Right lobe of liver (tissue), 6 donors: ENCODE data around the gene ACTG1. TPM values are rescaled to one million over a fixed set of nuclear protein-coding genes. Genes with fewer than 3 reads are reported as not detected.

Experiments
- ATAC-seq, 4 donors: fragments of 200-7000 bp; cut with Tn5 transposase; one replicate each; pipeline ENCODE4 v1.9.1; 2020; ENCODE audit warnings: mild to moderate bottlenecking in 4 of 4, moderate library complexity in 4 of 4
- DNase-seq, 3 donors: peaks; one replicate each; pipeline ENCODE4 v3.0.0-alpha.2; 2020
- H3K27ac ChIP-seq, 3 donors: fragments of 200-600 bp; one replicate each; pipeline ENCODE4 v1.8.0; 2022
- H3K27me3 ChIP-seq, 2 donors: fragments of 200-600 bp; one replicate each; pipeline ENCODE4 v1.8.0; 2022
- H3K36me3 ChIP-seq, 4 donors: fragments of 200-600 bp; sonication (generic) in 1 of 4; one replicate each; pipeline versions ENCODE4 v1.5.1 to v1.8.0; 2017 to 2022; ENCODE audit warnings: control low read depth in 1 of 4
- H3K4me1 ChIP-seq, 4 donors: fragments of 200-600 bp; sonication (generic) in 1 of 4; one replicate each; pipeline versions ENCODE4 v1.5.1 to v1.8.0; 2017 to 2022; ENCODE audit warnings: control low read depth in 1 of 4
- H3K4me3 ChIP-seq, 3 donors: fragments of 200-600 bp; one replicate each; pipeline ENCODE4 v1.8.0; 2022
- H3K9me3 ChIP-seq, 4 donors: fragments of 200-600 bp; sonication (generic) in 1 of 4; one replicate each; pipeline versions ENCODE4 v1.5.1 to v1.8.0; 2017 to 2022; ENCODE audit warnings: control low read depth in 1 of 4
- POLR2A ChIP-seq: fragments of 450-650 bp; IDR thresholded peaks from one replicate; pipeline ENCODE4 v1.6.1; 2017; ENCODE audit warnings: antibody characterized with exemption, mild to moderate bottlenecking
- WGBS: methylation state at CpG from one replicate; pipeline ENCODE4 v1.1.6; 2018; ENCODE audit warnings: low coverage, low lambda C conversion rate; ENCODE audit not compliant: insufficient coverage; ENCODE audit errors: missing lambda C conversion rate; 5-methylcytosine and 5-hydroxymethylcytosine counted together
- intact Hi-C, 2 donors: fragments of 100-400 bp; cut with DNase I; formaldehyde crosslinking; loops; one replicate each; pipeline versions ENCODE4 v1.11.2 to v1.14.1; 2022
- total RNA-seq, 6 experiments: library from RNA; depleted of rRNA in 2 of 6; stranded (reverse); fragments of >200 nt in 2 of 6; fragmentation: NEBNext Ultra II Directional in 3 of 6; extraction: Animal tissue kit (Norgen Biotek cat#: 25700) in 3 of 6; gene quantifications; one replicate each; pipeline versions ENCODE4 v1.1.0 to v1.2.4, GENCODE V29; 2016 to 2023
- TF ChIP-seq, protein P1 (sequence below), 4 donors: fragments of 200-600 bp in 3 of 4; fragments of 450-650 bp in 1 of 4; IDR thresholded peaks; one replicate each; pipeline versions ENCODE4 v1.5.1 to v1.8.0; 2016 to 2022; ENCODE audit warnings: antibody characterized with exemption in 4 of 4, mild to moderate bottlenecking in 2 of 4
- donor health status: DM: no; HTN: yes; CAD: no.
- donor health status: DM: no; HTN: no; CAD: no.
- donor health status: DM: no; HTN: no; CAD: no.
- donor health status: DM: no; HTN: yes; CAD: no.
- donor health status: DM: no; HTN: yes; CAD: no.

Gene ACTG1
- total RNA-seq, 6 experiments from 2014 or later = 218 to 2,508 (median 1,326) TPM

DNA sequence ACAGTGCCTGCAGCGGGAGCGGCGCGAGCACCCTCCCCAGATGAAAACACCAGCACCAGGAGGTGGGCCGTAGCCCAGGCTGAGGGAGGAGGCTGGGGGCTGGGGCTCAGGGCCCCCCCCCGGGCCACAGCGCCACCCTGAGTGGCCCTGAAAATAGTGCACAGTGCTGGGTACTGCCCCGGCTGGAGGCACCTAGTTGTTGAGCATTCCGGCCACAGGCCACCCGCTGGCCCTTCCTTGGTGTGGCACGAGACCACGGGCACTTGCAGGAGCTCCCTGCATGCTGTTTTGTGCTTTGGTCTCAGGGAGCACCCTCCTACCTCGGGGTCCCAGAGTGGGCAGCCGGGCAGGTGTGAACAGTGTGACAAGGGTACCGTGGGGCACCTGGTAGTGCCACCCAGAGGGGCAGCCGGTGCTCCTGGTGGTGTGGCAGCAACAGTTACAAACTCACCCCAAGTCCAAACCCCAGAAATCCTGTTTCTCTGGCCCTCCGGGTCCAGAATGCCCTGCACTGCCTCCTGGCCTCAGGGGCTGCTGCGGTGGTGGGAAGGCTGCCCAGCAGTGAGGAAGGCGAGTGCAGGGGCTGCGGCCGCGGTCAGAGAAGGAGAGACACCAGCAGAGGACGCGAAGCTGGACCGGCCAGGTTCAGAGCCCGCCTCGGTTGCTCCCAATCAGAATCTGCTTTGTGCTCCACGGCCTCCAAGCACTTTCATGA lies 27.5 kb upstream of the ACTG1 start:
- DNase-seq (no peak), ATAC-seq (no peak)
- TF ChIP-seq, protein P1, sequence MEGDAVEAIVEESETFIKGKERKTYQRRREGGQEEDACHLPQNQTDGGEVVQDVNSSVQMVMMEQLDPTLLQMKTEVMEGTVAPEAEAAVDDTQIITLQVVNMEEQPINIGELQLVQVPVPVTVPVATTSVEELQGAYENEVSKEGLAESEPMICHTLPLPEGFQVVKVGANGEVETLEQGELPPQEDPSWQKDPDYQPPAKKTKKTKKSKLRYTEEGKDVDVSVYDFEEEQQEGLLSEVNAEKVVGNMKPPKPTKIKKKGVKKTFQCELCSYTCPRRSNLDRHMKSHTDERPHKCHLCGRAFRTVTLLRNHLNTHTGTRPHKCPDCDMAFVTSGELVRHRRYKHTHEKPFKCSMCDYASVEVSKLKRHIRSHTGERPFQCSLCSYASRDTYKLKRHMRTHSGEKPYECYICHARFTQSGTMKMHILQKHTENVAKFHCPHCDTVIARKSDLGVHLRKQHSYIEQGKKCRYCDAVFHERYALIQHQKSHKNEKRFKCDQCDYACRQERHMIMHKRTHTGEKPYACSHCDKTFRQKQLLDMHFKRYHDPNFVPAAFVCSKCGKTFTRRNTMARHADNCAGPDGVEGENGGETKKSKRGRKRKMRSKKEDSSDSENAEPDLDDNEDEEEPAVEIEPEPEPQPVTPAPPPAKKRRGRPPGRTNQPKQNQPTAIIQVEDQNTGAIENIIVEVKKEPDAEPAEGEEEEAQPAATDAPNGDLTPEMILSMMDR (IDR thresholded peaks at IDR 0.05) = no peak
- no peak for TF ChIP-seq POLR2A
- H3K27ac ChIP-seq = no peak overlapping the region
- H3K9me3 ChIP-seq = no peaks in the 10 kb centered on the region
- H3K4me3 ChIP-seq = no peak overlapping the region
- H3K27me3 ChIP-seq = no peaks in the 10 kb centered on the region
- no CpG with 5 or more reads among the region's 28 CpGs for WGBS
- intact Hi-C loops = loop anchor here in 1 of 2 donors (10.0 kb wide), 1 partner anchor 55 kb away; no protein-coding TSS in a partner anchor
- H3K4me1 ChIP-seq = no peaks in the 10 kb centered on the region
- H3K36me3 ChIP-seq = peaks cover 0 to 13% (median 4%) of the 10 kb centered on the region in 4 donors

DNA sequence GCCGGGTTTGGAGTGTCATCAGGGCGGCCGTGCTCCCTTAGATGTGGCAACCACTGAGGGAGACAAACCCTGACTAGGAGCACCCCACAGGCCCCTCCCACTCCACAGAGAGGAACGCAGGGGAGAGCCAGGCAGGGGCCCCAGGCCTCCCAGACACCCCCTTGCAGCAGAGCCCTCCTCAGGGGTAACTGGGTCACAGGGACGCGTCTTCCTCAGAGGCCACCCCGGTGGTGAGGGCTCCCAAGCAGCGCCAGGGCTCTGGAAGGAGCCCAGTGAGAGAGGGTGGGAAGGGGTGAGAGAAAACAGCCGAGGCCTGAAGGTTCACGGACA lies 26.9 kb upstream of the ACTG1 start:
- WGBS = 60% methylated on average over 1 of the region's 10 CpGs

GRCh38 chr17:81538651-81539570 lies 26.3 kb upstream of the ACTG1 start:
- H3K9me3 ChIP-seq = no peaks in the 10 kb centered on the region
- peaks cover 0 to 13% (median 4%) of the 10 kb centered on the region in 4 donors for H3K36me3 ChIP-seq
- TF ChIP-seq, protein P1 (IDR thresholded peaks at IDR 0.05) = no peak
- no peak for TF ChIP-seq POLR2A
- no peaks in the 10 kb centered on the region for H3K27me3 ChIP-seq
- intact Hi-C loops = loop anchor here in 1 of 2 donors (10.0 kb wide), 1 partner anchor 56 kb away; no protein-coding TSS in a partner anchor
- 90% methylated on average over 4 of the region's 26 CpGs for WGBS
- no peak overlapping the region for H3K27ac ChIP-seq
- no peak for DNase-seq
- no peak for ATAC-seq
- no peaks in the 10 kb centered on the region for H3K4me1 ChIP-seq
- no peak overlapping the region for H3K4me3 ChIP-seq

More for the DNA sequence above, 26.9 kb upstream of the ACTG1 start:
- no peak for ATAC-seq
- peaks cover 0 to 13% (median 4%) of the 10 kb centered on the region in 4 donors for H3K36me3 ChIP-seq
- no peak overlapping the region for H3K4me3 ChIP-seq
- no peak for DNase-seq
- no peaks in the 10 kb centered on the region for H3K27me3 ChIP-seq
- H3K4me1 ChIP-seq = no peaks in the 10 kb centered on the region
- TF ChIP-seq, protein P1 (IDR thresholded peaks at IDR 0.05) = no peak
- no peak for TF ChIP-seq POLR2A
- no peaks in the 10 kb centered on the region for H3K9me3 ChIP-seq
- no peak overlapping the region for H3K27ac ChIP-seq
- intact Hi-C loops = loop anchor here in 1 of 2 donors (10.0 kb wide), 1 partner anchor 55 kb away; no protein-coding TSS in a partner anchor

DNA sequence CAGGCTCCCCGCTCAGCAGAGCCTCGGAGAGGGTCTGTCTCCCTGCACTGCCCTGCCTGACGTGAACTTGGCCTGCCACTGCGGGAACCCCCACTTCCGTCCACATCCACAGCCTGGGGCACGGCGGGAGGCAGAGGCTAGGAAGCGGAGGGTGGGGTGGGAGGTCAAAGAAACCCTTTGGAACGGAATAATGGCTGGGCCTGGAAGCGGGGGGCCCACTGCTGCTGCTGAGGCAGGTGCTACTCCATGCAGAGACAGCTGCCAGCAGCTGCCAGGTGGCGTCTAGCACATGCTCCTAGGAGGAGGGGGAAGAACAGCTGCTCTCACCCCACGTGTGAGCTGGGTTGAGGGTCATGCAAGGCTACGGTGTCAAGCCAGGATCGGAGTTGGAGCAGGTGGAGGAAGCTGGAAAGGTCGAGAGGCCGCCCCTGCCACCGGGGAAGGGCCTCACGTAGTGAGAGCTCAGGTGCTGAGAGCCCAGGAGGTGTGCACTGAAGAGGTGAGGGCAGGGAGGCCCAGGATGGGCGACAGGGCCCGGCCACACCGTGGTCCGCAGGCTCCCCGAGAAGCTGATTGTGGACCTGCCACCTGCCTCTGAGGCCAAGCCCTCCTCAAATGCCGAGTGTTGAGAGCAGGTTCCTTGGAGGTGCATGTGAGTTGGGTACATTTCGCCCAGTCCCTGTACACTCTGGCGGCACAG lies 25.4 kb upstream of the ACTG1 start:
- TF ChIP-seq, protein P1 (IDR thresholded peaks at IDR 0.05) = peak in 1 of 4 donors; percentile 2
- no peak for TF ChIP-seq POLR2A
- 61% methylated on average over 12 of the region's 26 CpGs for WGBS
- H3K27ac ChIP-seq = no peak overlapping the region
- intact Hi-C loops = loop anchor here in 1 of 2 donors (10.0 kb wide), 1 partner anchor 57 kb away; no protein-coding TSS in a partner anchor
- no peaks in the 10 kb centered on the region for H3K4me1 ChIP-seq
- no peak overlapping the region for H3K4me3 ChIP-seq
- no peaks in the 10 kb centered on the region for H3K27me3 ChIP-seq
- DNase-seq (no peak), ATAC-seq (no peak)
- H3K9me3 ChIP-seq = no peaks in the 10 kb centered on the region
- H3K36me3 ChIP-seq = peaks cover 0 to 9% (median 4%) of the 10 kb centered on the region in 4 donors
